Right lobe of liver (tissue), 4 donors: ENCODE results near the gene SLC9C1.

Source experiments
- POLR2A ChIP-seq: fragments of 450-650 bp; IDR thresholded peaks from one replicate; pipeline ENCODE4 v1.6.1; 2017; ENCODE audit warnings: antibody characterized with exemption, mild to moderate bottlenecking
- TF ChIP-seq, protein P1 (sequence below), 4 donors: fragments of 200-600 bp in 3 of 4; fragments of 450-650 bp in 1 of 4; IDR thresholded peaks; one replicate each; pipeline versions ENCODE4 v1.5.1 to v1.8.0; 2016 to 2022; ENCODE audit warnings: antibody characterized with exemption in 4 of 4, mild to moderate bottlenecking in 2 of 4
- donor health status: DM: no; HTN: no; CAD: no.
- donor health status: DM: no; HTN: no; CAD: no.
- donor health status: DM: no; HTN: yes; CAD: no.

DNA sequence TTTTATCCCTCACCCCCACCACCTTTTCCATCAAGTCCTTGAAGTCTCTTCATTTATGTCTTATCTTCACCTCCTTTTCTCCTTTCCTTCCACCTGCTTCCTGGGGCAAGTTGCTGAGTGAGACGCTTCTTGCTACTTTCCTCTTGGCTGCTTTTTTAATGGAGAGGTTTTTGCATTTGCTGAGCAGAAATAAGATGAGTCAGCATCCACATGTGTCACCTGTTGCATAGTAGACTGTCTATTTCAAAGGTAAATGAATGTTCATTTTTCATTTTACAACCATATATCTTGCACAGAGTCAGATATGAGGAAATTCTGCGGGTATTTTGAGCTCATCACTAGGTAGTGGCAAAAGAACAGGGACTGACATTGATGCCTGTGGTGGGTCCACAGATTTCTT is 189.2 kb downstream of the SLC9C1 start:
- TF ChIP-seq POLR2A: no peak
- TF ChIP-seq, protein P1, sequence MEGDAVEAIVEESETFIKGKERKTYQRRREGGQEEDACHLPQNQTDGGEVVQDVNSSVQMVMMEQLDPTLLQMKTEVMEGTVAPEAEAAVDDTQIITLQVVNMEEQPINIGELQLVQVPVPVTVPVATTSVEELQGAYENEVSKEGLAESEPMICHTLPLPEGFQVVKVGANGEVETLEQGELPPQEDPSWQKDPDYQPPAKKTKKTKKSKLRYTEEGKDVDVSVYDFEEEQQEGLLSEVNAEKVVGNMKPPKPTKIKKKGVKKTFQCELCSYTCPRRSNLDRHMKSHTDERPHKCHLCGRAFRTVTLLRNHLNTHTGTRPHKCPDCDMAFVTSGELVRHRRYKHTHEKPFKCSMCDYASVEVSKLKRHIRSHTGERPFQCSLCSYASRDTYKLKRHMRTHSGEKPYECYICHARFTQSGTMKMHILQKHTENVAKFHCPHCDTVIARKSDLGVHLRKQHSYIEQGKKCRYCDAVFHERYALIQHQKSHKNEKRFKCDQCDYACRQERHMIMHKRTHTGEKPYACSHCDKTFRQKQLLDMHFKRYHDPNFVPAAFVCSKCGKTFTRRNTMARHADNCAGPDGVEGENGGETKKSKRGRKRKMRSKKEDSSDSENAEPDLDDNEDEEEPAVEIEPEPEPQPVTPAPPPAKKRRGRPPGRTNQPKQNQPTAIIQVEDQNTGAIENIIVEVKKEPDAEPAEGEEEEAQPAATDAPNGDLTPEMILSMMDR (IDR thresholded peaks at IDR 0.05): no peak
